WI38 (cell line): ENCODE results near the gene GDPD3.

Experiments
- H3K4me3 ChIP-seq: 2 replicates; pipeline ENCODE4 v1.5.1; 2011; ENCODE audit warnings: low read depth, mild to moderate bottlenecking, control low read depth, low read length
- CTCF ChIP-seq: IDR thresholded peaks from 2 replicates; pipeline ENCODE4 v1.5.1; 2012; ENCODE audit warnings: low read depth, mild to moderate bottlenecking, control low read depth, low read length

Gene GDPD3

GRCh38 chr16:30091474-30092372 is 21.6 kb downstream of the GDPD3 start, which contains the start of gene TBX6:
TSS of gene TBX6 (minus strand) at chr16:30091924. CDS start at chr16:30091193, 731 bp downstream.
- H3K4me3 ChIP-seq: peak within 1 kb of the TSS; percentile 43; the same call in 1 of the 2 replicates
- TF ChIP-seq CTCF: peak; percentile 75

- no peak overlapping the region for H3K4me3 ChIP-seq
- TF ChIP-seq CTCF: no peak
These were observed 22.6 kb downstream of the GDPD3 start for GRCh38 chr16:30090610-30091331.

- no peak overlapping the region for H3K4me3 ChIP-seq
- TF ChIP-seq CTCF: no peak
These were observed 24.3 kb downstream of the GDPD3 start for GRCh38 chr16:30088832-30089624.

GRCh38 chr16:30088237-30088831 is 25.0 kb downstream of the GDPD3 start:
- no peak for TF ChIP-seq CTCF
- no peak overlapping the region for H3K4me3 ChIP-seq

GRCh38 chr16:30087181-30087898 is 26.0 kb downstream of the GDPD3 start:
- TF ChIP-seq CTCF: no peak
- H3K4me3 ChIP-seq: no peak overlapping the region
